Activated CD4-positive, alpha-beta T cell treated with anti-CD3 and anti-CD28 coated beads for 4 hours (primary cell): Measurements from ENCODE around the gene RNASEL.
"Not testable (repeated sequence)": the region's sequence is repeated elsewhere in the genome, so short reads cannot be mapped to it uniquely, and the experiment has no call there.

Source experiments
- DNase-seq, 2 donors: peaks; one replicate each; pipeline ENCODE4 v3.0.0-alpha.2; 2020

RNASEL gene

GRCh38 chr1:182560392-182560984, 28.6 kb downstream of the RNASEL start:
- DNase-seq = no peak

GRCh38 chr1:182556279-182556678, 32.8 kb downstream of the RNASEL start:
- DNase-seq = no peak

- no peak for DNase-seq
Observed at GRCh38 chr1:182555493-182555892, 33.6 kb downstream of the RNASEL start.

- no peak for DNase-seq
Observed at GRCh38 chr1:182552527-182552926, 36.5 kb downstream of the RNASEL start.

- DNase-seq = no peak
Observed at GRCh38 chr1:182549811-182550210, 39.2 kb downstream of the RNASEL start.

GRCh38 chr1:182549346-182549745, 39.7 kb downstream of the RNASEL start:
- DNase-seq = no peak

GRCh38 chr1:182533896-182534295, 55.2 kb downstream of the RNASEL start:
- DNase-seq = no peak

- not testable (repeated sequence) for DNase-seq
Observed at GRCh38 chr1:182528206-182528605, 60.9 kb downstream of the RNASEL start.

- no peak for DNase-seq
Observed at GRCh38 chr1:182527680-182528079, 61.4 kb downstream of the RNASEL start.

- no peak for DNase-seq
Observed at GRCh38 chr1:182525342-182525741, 63.7 kb downstream of the RNASEL start.
